HG02840 (cell line): ENCODE results near the gene HMGXB3.

Experiments used
- ATAC-seq: cut with Tn5 transposase; IDR thresholded peaks from one replicate; pipeline ENCODE4 v1.9.1; 2021; ENCODE audit warnings: mild to moderate bottlenecking, moderate library complexity, moderate number of reproducible peaks; ENCODE audit not compliant: unreplicated experiment, low FRiP score

Gene HMGXB3

GRCh38 chr5:150052226-150052955, 51.9 kb downstream of the HMGXB3 start:
- ATAC-seq, result no peak

- no peak for ATAC-seq
Observed at GRCh38 chr5:150052956-150053712, 52.6 kb downstream of the HMGXB3 start.

GRCh38 chr5:150053713-150054392, 53.3 kb downstream of the HMGXB3 start:
- ATAC-seq, result no peak

- ATAC-seq, result no peak
Observed at GRCh38 chr5:150054569-150054968, 54.0 kb downstream of the HMGXB3 start.

GRCh38 chr5:150055326-150056074, 55.0 kb downstream of the HMGXB3 start:
- no peak for ATAC-seq

- ATAC-seq, result no peak
Observed at GRCh38 chr5:150056075-150056443, 55.5 kb downstream of the HMGXB3 start.

GRCh38 chr5:150057052-150057451, 56.5 kb downstream of the HMGXB3 start:
- no peak for ATAC-seq

GRCh38 chr5:150057511-150057910, 57.0 kb downstream of the HMGXB3 start:
- ATAC-seq, result no peak

GRCh38 chr5:150057996-150058395, 57.5 kb downstream of the HMGXB3 start:
- ATAC-seq, result no peak

GRCh38 chr5:150058480-150059126, 58.1 kb downstream of the HMGXB3 start:
- ATAC-seq, result no peak

- no peak for ATAC-seq
Observed at GRCh38 chr5:150059623-150060022, 59.1 kb downstream of the HMGXB3 start.

GRCh38 chr5:150060471-150060870, 59.9 kb downstream of the HMGXB3 start:
- ATAC-seq, result no peak

GRCh38 chr5:150061538-150061995, 61.0 kb downstream of the HMGXB3 start:
- no peak for ATAC-seq

GRCh38 chr5:150062216-150062922, 61.8 kb downstream of the HMGXB3 start:
- ATAC-seq, result no peak

- ATAC-seq, result no peak
Observed at GRCh38 chr5:150063638-150064037, 63.1 kb downstream of the HMGXB3 start.

GRCh38 chr5:150064681-150065220, 64.2 kb downstream of the HMGXB3 start:
- ATAC-seq, result no peak

GRCh38 chr5:150065346-150065745, 64.8 kb downstream of the HMGXB3 start:
- ATAC-seq, result no peak

- ATAC-seq, result no peak
Observed at GRCh38 chr5:150065886-150066285, 65.3 kb downstream of the HMGXB3 start.

- no peak for ATAC-seq
Observed at GRCh38 chr5:150066436-150066835, 65.9 kb downstream of the HMGXB3 start.
